Astrocyte (in vitro differentiated cells and primary cell): Measurements from ENCODE around the gene DVL3.

Experiments used
- EZH2 ChIP-seq: IDR thresholded peaks from 2 replicates; pipeline ENCODE4 v1.6.1; 2012; ENCODE audit warnings: mild to moderate bottlenecking, low read length, inconsistent platforms; ENCODE audit not compliant: insufficient read depth
- TF ChIP-seq, protein P1 (sequence below): IDR thresholded peaks from 2 replicates; pipeline ENCODE4 v1.5.1; 2011; ENCODE audit warnings: low read depth, mild to moderate bottlenecking, inconsistent platforms, low read length, moderate library complexity; ENCODE audit not compliant: insufficient read depth

DNA sequence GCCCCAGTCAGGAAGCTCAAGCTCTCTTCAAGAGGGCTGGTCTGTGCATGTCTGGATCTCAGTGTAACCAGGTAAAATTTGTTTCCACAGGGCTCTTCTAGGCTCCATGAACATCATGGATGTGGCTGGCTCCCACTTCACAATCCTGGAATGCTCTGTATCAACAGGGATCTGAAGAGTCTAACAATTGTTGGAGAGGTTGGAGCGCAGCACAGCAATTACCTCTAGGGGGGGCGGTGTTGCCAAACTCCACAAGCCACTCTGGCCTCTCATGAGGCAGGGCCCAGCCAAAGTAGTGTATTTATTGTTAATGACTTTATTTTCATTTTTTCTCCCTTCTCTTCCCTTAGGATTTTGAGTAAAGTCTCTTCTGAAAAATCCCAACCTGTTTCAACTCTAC lies 26.2 kb upstream of the DVL3 start:
- TF ChIP-seq EZH2, result no peak
- TF ChIP-seq, protein P1, sequence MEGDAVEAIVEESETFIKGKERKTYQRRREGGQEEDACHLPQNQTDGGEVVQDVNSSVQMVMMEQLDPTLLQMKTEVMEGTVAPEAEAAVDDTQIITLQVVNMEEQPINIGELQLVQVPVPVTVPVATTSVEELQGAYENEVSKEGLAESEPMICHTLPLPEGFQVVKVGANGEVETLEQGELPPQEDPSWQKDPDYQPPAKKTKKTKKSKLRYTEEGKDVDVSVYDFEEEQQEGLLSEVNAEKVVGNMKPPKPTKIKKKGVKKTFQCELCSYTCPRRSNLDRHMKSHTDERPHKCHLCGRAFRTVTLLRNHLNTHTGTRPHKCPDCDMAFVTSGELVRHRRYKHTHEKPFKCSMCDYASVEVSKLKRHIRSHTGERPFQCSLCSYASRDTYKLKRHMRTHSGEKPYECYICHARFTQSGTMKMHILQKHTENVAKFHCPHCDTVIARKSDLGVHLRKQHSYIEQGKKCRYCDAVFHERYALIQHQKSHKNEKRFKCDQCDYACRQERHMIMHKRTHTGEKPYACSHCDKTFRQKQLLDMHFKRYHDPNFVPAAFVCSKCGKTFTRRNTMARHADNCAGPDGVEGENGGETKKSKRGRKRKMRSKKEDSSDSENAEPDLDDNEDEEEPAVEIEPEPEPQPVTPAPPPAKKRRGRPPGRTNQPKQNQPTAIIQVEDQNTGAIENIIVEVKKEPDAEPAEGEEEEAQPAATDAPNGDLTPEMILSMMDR, result peak; percentile 31
